A549 (cell line): ENCODE data around the gene SYT13. TPM values are rescaled to one million over a fixed set of nuclear protein-coding genes. Genes with fewer than 3 reads are reported as not detected.

Experiments
- ATAC-seq, 2 experiments: fragments of 200-7000 bp in 1 of 2; fragments of >200 bp in 1 of 2; cut with Nextera tagmentation in 1 of 2; cut with Tn5 transposase in 1 of 2; 3 replicates each; pipeline versions ENCODE4 v1.8.0 to v1.9.1; 2018 to 2020; ENCODE audit warnings: mild to moderate bottlenecking in 1 of 2, moderate library complexity in 1 of 2
- CTCF ChIA-PET: fragments of 300-600 bp; sonication (Branson Sonifier 250); formaldehyde crosslinking; extraction: SDS; loops from one replicate; lab custom pipeline; 2021; ENCODE audit warnings: antibody characterized with exemption, inconsistent platforms; lab: Yijun Ruan, JAX
- POLR2A ChIA-PET: fragments of 350-600 bp; formaldehyde crosslinking; extraction: SDS; loops from one replicate; lab custom pipeline; 2021; ENCODE audit warnings: antibody characterized with exemption, inconsistent platforms; lab: Yijun Ruan, JAX
- DNase-seq, 2 experiments: peaks; one replicate each; pipeline versions ENCODE4 v3.0.0 to v3.0.0-alpha.2; 2011 to 2016; ENCODE audit warnings: low read depth in 1 of 2, low spot score in 1 of 2
- FAIRE-seq: peaks from 2 replicates; lab custom pipeline; 2011; peaks lifted over from hg19 to GRCh38; lab: Jason Lieb, UNC
- H3K27ac ChIP-seq, 2 experiments: fragments of >200 bp; sonication (Bioruptor Twin); formaldehyde crosslinking; 3 replicates each; pipeline ENCODE4 v1.5.1; 2016 to 2017
- H3K4me1 ChIP-seq: fragments of >200 bp; sonication (Bioruptor Twin); formaldehyde crosslinking; 3 replicates; pipeline ENCODE4 v1.6.1; 2016
- H3K4me2 ChIP-seq: fragments of >200 bp; sonication (Bioruptor Twin); formaldehyde crosslinking; 3 replicates; pipeline ENCODE4 v1.6.1; 2016
- H3K4me3 ChIP-seq: fragments of >200 bp; sonication (Bioruptor Twin); formaldehyde crosslinking; 3 replicates; pipeline ENCODE4 v1.5.1; 2016
- H3K9me3 ChIP-seq: fragments of >200 bp; sonication (Bioruptor Twin); formaldehyde crosslinking; 3 replicates; pipeline ENCODE4 v1.6.1; 2016
- CBX8 ChIP-seq: fragments of 200-600 bp; sonication (generic); IDR thresholded peaks from 2 replicates; pipeline ENCODE4 v1.6.1; 2016
- CEBPB ChIP-seq, 2 experiments: fragments of >200 bp in 1 of 2; sonication (Bioruptor Twin) in 1 of 2; formaldehyde crosslinking in 1 of 2; IDR thresholded peaks; 2 replicates each; pipeline ENCODE4 v1.6.1; 2012 to 2016
- CHD2 ChIP-seq: fragments of 150-350 bp; IDR thresholded peaks from 2 replicates; pipeline ENCODE4 v1.6.1; 2014; ENCODE audit warnings: low read length; ENCODE audit not compliant: partially characterized antibody
- EHF ChIP-seq: fragments of 250-450 bp; sonication (Bioruptor Pico); IDR thresholded peaks from 2 replicates; pipeline ENCODE4 v1.5.0; 2020; ENCODE audit warnings: mild to moderate bottlenecking
- EHMT2 ChIP-seq: fragments of 200-600 bp; sonication (generic); IDR thresholded peaks from 2 replicates; pipeline ENCODE4 v1.6.1; 2016; ENCODE audit warnings: antibody characterized with exemption, low read depth, mild to moderate bottlenecking, moderate library complexity
- FOSB ChIP-seq: fragments of 250-450 bp; sonication (Bioruptor Pico); IDR thresholded peaks from 2 replicates; pipeline ENCODE4 v1.5.0; 2020; ENCODE audit warnings: mild to moderate bottlenecking, moderate library complexity
- HDAC2 ChIP-seq: fragments of 200-600 bp; sonication (generic); IDR thresholded peaks from 2 replicates; pipeline ENCODE4 v1.6.1; 2016
- HOXA7 ChIP-seq: fragments of 250-450 bp; sonication (Bioruptor Pico); IDR thresholded peaks from 2 replicates; pipeline ENCODE4 v1.5.0; 2020; ENCODE audit warnings: mild to moderate bottlenecking, moderate library complexity
- KDM5A ChIP-seq: fragments of 200-600 bp; sonication (generic); IDR thresholded peaks from 2 replicates; pipeline ENCODE4 v1.6.1; 2016; ENCODE audit warnings: antibody characterized with exemption, mild to moderate bottlenecking
- NFE2L2 ChIP-seq: fragments of 150-350 bp; conservative IDR thresholded peaks from 2 replicates; pipeline ENCODE4 v1.6.1; 2014; ENCODE audit warnings: low read length
- RCOR1 ChIP-seq: fragments of 150-350 bp; IDR thresholded peaks from 2 replicates; pipeline ENCODE4 v1.6.1; 2014; ENCODE audit warnings: antibody characterized with exemption, low read length, low read depth
- RNF2 ChIP-seq: fragments of 200-600 bp; sonication (generic); IDR thresholded peaks from 2 replicates; pipeline ENCODE4 v1.6.1; 2016; ENCODE audit warnings: low read depth, mild to moderate bottlenecking, antibody characterized with exemption, moderate library complexity, borderline replicate concordance
- SMC3 ChIP-seq: fragments of >200 bp; sonication (Bioruptor Twin); formaldehyde crosslinking; IDR thresholded peaks from 3 replicates; pipeline ENCODE4 v1.6.1; 2018; ENCODE audit warnings: inconsistent platforms
- TFCP2L1 ChIP-seq: fragments of 250-450 bp; sonication (Bioruptor Pico); IDR thresholded peaks from 2 replicates; pipeline ENCODE4 v1.5.0; 2021; ENCODE audit warnings: mild to moderate bottlenecking
- ZNF302 ChIP-seq: fragments of 250-450 bp; sonication (Bioruptor Pico); IDR thresholded peaks from 2 replicates; pipeline ENCODE4 v1.9.0; 2021; ENCODE audit warnings: inconsistent platforms, mild to moderate bottlenecking, moderate library complexity
- WGBS: methylation state at CpG from one replicate; pipeline ENCODE4 v1.1.6; 2017; ENCODE audit errors: missing lambda C conversion rate; 5-methylcytosine and 5-hydroxymethylcytosine counted together
- polyA plus RNA-seq, 4 experiments: library from polyadenylated mRNA; depleted of rRNA in 3 of 4; stranded (reverse); fragments of >200 nt; fragmentation: RNase III in 1 of 4; extraction: RNeasy Plus Mini Kit Qiagen cat#74134 plus additional on column Dnase treatment in 1 of 4; gene quantifications; 2 replicates in 3 of 4; 3 replicates in 1 of 4; pipeline ENCODE4 v1.2.3, GENCODE V29; 2011 to 2017
- TF ChIP-seq, protein P1 (sequence below): fragments of 250-450 bp; sonication (Bioruptor Pico); IDR thresholded peaks from 2 replicates; pipeline ENCODE4 v1.5.0; 2020; ENCODE audit warnings: low read depth, mild to moderate bottlenecking, moderate library complexity
- TF ChIP-seq, protein P2 (sequence below): fragments of 200-600 bp; sonication (generic); IDR thresholded peaks from 2 replicates; pipeline ENCODE4 v1.6.1; 2016; ENCODE audit warnings: antibody characterized with exemption, mild to moderate bottlenecking, moderate library complexity
- TF ChIP-seq, protein P3 (sequence below): fragments of >200 bp; sonication (Bioruptor Twin); formaldehyde crosslinking; IDR thresholded peaks from 2 replicates; pipeline ENCODE4 v1.6.1; 2016
- TF ChIP-seq, protein P4 (sequence below): IDR thresholded peaks from 2 replicates; pipeline ENCODE4 v1.6.1; 2012; ENCODE audit warnings: low read depth, borderline replicate concordance
- TF ChIP-seq, protein P5 (sequence below): fragments of 250-450 bp; sonication (Bioruptor Pico); IDR thresholded peaks from 2 replicates; pipeline ENCODE4 v1.5.0; 2021; ENCODE audit warnings: mild to moderate bottlenecking, moderate library complexity, borderline replicate concordance
- TF ChIP-seq, protein P6 (sequence below): fragments of 150-350 bp; IDR thresholded peaks from 2 replicates; pipeline ENCODE4 v1.6.1; 2014; ENCODE audit warnings: low read depth, mild to moderate bottlenecking, low read length

The SYT13 gene
- polyA plus RNA-seq, 2 of the 4 experiments (the other 2 are of a cell fraction), result 8.1 to 12.9 TPM

DNA sequence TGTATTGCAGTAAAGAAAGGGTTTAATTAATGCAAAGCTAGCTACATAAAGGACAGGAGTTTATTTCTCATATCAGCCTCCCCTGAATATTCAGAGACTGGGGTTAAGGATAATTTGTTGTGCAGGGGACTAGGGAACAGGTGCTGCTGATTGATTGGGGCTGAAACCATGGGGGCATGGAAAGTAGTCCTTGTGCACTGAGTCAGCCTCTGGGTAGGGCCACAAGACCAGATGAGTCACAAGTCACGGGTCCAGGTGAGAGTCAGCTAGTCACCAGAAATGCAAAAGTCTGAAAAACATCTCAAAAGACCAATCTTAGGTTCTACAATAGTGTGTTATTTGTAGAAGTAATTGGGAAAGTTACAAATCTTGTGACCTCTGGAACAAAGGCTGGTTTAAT, 32.9 kb upstream of the SYT13 start:
- H3K9me3 ChIP-seq, result no peaks in the 10 kb centered on the region
- 11% methylated on average over 1 of the region's 1 CpG for WGBS
- CTCF ChIA-PET, result interaction anchor here (1.0 to 2.1 kb wide), 10 partner anchors 13 to 408 kb away, joined by 3 to 13 read pairs (median 4); no protein-coding TSS in a partner anchor
- H3K27ac ChIP-seq, result no peak overlapping the region
- no peak for DNase-seq
- TF ChIP-seq, protein P1, sequence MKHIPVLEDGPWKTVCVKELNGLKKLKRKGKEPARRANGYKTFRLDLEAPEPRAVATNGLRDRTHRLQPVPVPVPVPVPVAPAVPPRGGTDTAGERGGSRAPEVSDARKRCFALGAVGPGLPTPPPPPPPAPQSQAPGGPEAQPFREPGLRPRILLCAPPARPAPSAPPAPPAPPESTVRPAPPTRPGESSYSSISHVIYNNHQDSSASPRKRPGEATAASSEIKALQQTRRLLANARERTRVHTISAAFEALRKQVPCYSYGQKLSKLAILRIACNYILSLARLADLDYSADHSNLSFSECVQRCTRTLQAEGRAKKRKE (CRISPR knock-in tag), result no peak
- TF ChIP-seq CBX8, result no peak
- no peak for TF ChIP-seq SMC3
- TF ChIP-seq KDM5A, result no peak
- TF ChIP-seq, protein P2, sequence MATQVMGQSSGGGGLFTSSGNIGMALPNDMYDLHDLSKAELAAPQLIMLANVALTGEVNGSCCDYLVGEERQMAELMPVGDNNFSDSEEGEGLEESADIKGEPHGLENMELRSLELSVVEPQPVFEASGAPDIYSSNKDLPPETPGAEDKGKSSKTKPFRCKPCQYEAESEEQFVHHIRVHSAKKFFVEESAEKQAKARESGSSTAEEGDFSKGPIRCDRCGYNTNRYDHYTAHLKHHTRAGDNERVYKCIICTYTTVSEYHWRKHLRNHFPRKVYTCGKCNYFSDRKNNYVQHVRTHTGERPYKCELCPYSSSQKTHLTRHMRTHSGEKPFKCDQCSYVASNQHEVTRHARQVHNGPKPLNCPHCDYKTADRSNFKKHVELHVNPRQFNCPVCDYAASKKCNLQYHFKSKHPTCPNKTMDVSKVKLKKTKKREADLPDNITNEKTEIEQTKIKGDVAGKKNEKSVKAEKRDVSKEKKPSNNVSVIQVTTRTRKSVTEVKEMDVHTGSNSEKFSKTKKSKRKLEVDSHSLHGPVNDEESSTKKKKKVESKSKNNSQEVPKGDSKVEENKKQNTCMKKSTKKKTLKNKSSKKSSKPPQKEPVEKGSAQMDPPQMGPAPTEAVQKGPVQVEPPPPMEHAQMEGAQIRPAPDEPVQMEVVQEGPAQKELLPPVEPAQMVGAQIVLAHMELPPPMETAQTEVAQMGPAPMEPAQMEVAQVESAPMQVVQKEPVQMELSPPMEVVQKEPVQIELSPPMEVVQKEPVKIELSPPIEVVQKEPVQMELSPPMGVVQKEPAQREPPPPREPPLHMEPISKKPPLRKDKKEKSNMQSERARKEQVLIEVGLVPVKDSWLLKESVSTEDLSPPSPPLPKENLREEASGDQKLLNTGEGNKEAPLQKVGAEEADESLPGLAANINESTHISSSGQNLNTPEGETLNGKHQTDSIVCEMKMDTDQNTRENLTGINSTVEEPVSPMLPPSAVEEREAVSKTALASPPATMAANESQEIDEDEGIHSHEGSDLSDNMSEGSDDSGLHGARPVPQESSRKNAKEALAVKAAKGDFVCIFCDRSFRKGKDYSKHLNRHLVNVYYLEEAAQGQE, result no peak
- no peak for TF ChIP-seq ZNF302 (CRISPR knock-in tag)
- TF ChIP-seq, protein P3, sequence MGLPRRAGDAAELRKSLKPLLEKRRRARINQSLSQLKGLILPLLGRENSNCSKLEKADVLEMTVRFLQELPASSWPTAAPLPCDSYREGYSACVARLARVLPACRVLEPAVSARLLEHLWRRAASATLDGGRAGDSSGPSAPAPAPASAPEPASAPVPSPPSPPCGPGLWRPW, result no peak
- TF ChIP-seq, protein P4, sequence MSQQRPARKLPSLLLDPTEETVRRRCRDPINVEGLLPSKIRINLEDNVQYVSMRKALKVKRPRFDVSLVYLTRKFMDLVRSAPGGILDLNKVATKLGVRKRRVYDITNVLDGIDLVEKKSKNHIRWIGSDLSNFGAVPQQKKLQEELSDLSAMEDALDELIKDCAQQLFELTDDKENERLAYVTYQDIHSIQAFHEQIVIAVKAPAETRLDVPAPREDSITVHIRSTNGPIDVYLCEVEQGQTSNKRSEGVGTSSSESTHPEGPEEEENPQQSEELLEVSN, result no peak
- no peak for TF ChIP-seq EHF (CRISPR knock-in tag)
- TF ChIP-seq, all 56 proteins: peak for 0
- POLR2A ChIA-PET, result no interaction called here
- no peak overlapping the region for H3K4me2 ChIP-seq
- no peak overlapping the region for H3K4me3 ChIP-seq
- ATAC-seq (no peak), FAIRE-seq (no peak)
- H3K4me1 ChIP-seq, result no peaks in the 10 kb centered on the region

DNA sequence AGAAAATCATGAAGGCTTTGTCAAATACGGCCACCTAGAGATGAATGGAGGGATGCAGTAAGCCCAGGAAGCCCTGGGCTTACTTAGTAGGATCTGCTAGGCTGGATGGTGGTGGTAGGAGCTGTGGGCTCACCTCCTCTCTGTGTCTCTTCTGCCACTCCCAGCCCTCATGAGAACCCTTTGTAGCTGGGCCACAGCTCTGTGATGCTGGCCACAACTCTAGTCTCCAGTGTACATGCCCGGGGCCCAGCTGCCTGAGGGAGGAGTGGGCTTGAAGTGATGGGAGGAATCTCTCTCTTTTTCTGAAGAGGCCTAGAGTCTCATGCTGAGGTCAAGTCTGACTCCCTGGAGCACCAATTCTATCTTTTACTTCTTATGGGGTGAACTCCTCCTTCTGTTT, 32.4 kb upstream of the SYT13 start:
- POLR2A ChIA-PET, result no interaction called here
- H3K4me1 ChIP-seq, result no peaks in the 10 kb centered on the region
- no peak overlapping the region for H3K27ac ChIP-seq
- H3K9me3 ChIP-seq, result no peaks in the 10 kb centered on the region
- FAIRE-seq (no peak), ATAC-seq (no peak), DNase-seq (no peak)
- 35% methylated on average over 2 of the region's 2 CpGs for WGBS
- CTCF ChIA-PET, result interaction anchor here (1.1 to 2.1 kb wide), 7 partner anchors 13 to 382 kb away, joined by 3 to 13 read pairs (median 4); no protein-coding TSS in a partner anchor
- no peak overlapping the region for H3K4me2 ChIP-seq
- H3K4me3 ChIP-seq, result no peak overlapping the region
- no peak for TF ChIP-seq RNF2
- TF ChIP-seq CEBPB (IDR thresholded peaks at IDR 0.05), result no peak
- TF ChIP-seq CHD2, result no peak
- no peak for TF ChIP-seq CBX8
- TF ChIP-seq TFCP2L1 (CRISPR knock-in tag), result no peak
- TF ChIP-seq HOXA7 (CRISPR knock-in tag), result no peak
- TF ChIP-seq HDAC2, result no peak
- no peak for TF ChIP-seq EHMT2

DNA sequence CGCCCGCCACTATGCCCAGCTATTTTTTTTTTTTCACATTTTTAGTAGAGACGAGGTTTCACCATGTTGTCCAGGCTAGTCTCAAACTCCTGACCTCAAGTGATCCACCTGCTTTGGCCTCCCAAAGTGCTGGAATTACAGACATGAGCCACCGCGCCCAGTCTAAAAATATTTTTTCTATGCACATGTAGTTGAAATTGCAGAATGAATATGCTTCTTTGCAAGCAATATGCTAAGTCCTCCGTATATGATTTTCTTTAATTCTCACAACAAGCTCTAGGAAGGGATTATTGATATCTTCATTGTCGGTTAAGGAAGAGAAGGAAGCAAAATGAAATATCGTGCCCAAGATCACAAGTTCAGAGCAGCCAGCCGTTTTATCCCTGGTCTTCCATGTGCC, 30.1 kb upstream of the SYT13 start:
- ATAC-seq, result no peak
- POLR2A ChIA-PET, result no interaction called here

More for the DNA sequence above, 30.1 kb upstream of the SYT13 start:
- H3K4me1 ChIP-seq, result no peaks in the 10 kb centered on the region
- TF ChIP-seq, protein P5, sequence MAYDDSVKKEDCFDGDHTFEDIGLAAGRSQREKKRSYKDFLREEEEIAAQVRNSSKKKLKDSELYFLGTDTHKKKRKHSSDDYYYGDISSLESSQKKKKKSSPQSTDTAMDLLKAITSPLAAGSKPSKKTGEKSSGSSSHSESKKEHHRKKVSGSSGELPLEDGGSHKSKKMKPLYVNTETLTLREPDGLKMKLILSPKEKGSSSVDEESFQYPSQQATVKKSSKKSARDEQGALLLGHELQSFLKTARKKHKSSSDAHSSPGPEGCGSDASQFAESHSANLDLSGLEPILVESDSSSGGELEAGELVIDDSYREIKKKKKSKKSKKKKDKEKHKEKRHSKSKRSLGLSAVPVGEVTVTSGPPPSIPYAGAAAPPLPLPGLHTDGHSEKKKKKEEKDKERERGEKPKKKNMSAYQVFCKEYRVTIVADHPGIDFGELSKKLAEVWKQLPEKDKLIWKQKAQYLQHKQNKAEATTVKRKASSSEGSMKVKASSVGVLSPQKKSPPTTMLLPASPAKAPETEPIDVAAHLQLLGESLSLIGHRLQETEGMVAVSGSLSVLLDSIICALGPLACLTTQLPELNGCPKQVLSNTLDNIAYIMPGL (CRISPR knock-in tag), result no peak
- no peak for TF ChIP-seq NFE2L2
- TF ChIP-seq ZNF302 (CRISPR knock-in tag), result no peak
- TF ChIP-seq RCOR1, result no peak
- TF ChIP-seq, protein P6, sequence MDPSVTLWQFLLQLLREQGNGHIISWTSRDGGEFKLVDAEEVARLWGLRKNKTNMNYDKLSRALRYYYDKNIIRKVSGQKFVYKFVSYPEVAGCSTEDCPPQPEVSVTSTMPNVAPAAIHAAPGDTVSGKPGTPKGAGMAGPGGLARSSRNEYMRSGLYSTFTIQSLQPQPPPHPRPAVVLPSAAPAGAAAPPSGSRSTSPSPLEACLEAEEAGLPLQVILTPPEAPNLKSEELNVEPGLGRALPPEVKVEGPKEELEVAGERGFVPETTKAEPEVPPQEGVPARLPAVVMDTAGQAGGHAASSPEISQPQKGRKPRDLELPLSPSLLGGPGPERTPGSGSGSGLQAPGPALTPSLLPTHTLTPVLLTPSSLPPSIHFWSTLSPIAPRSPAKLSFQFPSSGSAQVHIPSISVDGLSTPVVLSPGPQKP, result no peak
- no peak for TF ChIP-seq FOSB
- H3K4me3 ChIP-seq, result no peak overlapping the region
- FAIRE-seq (no peak), DNase-seq (no peak)
- CTCF ChIA-PET, result interaction anchor here (0.6 to 1.3 kb wide), 3 partner anchors 66 to 387 kb away, joined by 3 to 4 read pairs (median 3); no protein-coding TSS in a partner anchor
- no peak overlapping the region for H3K27ac ChIP-seq
- H3K4me2 ChIP-seq, result no peak overlapping the region
- WGBS, result 63% methylated on average over 9 of the region's 9 CpGs
- no peaks in the 10 kb centered on the region for H3K9me3 ChIP-seq
